GM19463 (cell line): ENCODE measurements around the gene B3GNT2.

ENCODE experiments used
- ATAC-seq: cut with Tn5 transposase; IDR thresholded peaks from one replicate; pipeline ENCODE4 v1.9.1; 2021; ENCODE audit warnings: mild to moderate bottlenecking, moderate library complexity; ENCODE audit not compliant: unreplicated experiment

Gene B3GNT2

DNA sequence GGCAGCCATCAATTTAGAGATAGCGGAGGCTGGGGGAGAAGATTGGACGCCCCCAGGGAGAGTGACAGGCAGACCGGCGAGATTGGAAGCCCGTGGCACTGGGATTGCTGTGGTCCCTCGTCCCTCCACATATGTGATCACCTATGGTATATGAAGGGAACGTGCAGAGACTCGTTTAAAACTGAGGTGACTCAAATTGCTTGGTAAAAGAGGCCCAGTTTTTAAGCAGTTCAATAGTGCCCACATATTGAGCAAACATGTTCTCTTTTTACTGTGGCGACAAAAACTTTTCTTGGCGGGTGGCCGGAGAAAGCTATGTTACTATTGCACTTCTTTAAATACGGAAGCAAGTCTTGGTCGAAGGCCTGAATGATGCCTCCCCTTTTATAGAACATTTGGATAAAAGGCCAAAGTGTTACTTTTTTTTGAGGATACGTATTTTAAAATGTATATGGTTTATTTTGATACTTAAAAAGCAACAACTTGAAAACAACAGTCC, 9.1 kb downstream of the B3GNT2 start:
- ATAC-seq, result no peak

DNA sequence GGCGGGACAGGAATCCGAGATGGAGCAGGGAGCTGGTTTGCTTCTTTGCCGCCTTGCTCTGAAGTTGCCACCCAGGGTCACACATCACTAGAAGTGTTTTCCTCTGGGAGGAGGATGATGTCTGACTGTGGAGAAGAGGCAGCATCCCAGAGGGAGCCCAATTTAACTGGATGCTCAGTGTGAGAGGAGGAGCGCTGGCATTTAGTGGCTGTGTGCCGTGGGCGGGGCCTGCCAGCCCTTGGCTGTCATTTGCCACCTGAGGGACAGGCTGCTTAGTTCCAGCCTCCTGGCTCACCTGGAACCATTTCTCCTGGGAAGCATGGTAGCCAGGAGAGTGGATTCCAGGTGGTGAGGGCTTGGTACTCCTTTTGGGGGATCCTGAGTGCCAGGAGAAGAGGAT, 9.6 kb downstream of the B3GNT2 start:
- no peak for ATAC-seq

DNA sequence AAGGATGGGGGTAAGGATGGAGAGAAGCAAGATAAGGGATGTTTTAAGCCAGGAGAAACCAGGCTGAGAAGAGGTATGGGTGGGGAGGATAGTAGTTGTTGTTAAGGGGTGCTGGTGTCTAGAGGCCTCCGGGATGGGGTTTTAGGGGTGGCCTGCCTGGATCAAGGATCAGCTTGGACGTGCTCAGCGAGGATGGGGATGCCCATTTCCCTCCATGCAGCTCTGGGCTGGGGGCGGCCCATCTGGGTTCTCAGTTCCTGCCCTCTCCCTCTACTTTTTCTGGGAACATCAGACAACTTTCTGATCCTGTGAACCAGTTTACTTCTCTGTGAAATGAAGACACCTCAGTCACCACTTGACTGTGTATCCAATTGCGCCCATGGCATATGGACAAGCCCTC, 10.1 kb downstream of the B3GNT2 start:
- ATAC-seq, result no peak

DNA sequence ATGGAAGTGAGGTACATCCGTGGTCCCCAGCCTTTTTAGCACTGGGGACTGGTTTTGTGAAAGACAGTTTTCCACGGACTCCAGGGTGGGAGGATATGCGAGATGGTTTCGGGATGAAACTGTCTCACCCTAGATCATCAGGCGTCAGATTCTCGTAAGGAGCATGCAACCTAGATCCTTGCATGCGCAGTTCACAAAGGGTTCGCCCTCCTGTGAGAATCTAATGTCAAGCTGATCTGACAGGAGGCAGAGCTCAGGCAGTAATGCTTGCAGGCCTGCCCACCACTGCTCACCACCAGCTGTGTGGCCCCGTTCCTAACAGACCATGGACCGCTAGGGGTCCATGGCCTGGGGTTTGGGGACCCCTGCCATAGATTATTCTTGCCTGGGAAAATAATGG, 11.6 kb downstream of the B3GNT2 start:
- no peak for ATAC-seq

DNA sequence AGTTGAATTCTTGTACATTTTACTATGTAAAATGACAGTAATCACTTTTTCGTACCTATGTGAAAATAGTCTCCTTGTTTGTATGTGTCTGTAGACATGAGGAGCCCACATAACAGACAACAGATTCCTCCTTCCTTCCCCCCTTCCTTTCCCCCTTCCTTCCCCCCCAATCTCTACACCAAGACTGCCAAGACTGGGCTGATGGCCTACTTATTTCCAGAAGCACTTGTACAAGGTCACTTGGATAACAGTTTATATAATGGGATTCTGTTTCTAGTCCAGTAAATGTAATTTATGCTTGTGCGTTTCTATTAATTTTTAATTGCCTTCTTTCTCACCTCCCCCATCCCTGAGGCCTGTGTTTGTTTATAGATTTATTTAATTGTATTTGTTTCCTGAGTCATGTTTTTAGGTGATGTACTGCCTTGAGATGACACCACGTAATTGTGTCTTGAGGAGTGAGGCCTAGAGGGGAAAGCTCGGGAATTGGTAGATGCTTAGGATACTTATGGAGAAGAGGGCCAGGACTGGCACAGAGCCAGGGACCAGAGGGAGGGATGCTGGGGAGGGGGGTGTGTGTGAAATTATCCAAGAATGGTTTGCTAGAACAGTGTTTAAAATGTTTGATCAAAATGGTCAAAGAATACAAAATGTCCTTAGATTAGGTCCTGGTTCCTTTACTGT, 12.3 kb downstream of the B3GNT2 start:
- ATAC-seq, result no peak

DNA sequence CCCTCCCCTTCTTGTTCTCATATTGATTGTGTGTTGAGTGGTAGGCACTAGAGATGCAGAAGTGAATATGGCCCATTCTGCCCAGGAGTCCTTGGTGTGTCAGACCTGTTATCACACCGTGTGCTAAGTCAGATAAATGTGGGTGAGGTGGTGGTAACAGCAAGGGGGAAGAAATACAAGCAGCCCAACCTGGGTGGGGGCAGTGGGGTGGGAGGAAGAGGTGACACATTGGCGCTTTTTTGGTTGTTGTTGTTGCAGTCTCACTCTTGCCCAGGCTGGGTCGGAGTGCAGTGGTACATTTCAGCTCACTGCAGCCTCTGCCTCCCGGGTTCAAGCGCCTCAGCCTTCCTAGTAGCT, 12.8 kb downstream of the B3GNT2 start:
- no peak for ATAC-seq

DNA sequence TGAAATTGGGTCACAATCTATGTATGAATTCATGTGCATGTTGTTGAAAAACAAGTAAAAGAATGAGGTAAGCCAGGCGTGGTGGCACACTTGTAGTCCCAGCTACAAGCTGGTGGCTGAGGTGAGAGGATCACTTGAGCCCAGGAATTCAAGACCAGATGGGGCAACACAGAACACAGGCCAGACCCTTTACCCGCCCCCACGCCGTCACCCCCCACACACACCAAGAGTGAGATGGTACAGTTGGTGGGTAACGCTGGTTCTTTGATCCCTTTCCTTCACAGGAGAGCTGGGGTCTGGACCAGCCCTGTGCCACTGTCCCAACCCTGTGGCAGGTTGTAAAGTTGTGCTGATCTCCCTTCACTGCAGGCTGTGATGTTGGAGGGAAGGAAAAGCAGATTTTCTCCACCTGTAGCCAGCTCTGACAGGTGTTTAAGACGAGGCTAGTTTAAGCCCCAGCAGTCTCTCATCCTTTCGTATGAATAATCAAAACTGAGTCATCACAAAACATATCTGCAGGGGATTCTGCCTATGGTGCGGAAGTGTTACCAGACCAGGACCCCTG, 13.6 kb downstream of the B3GNT2 start:
- ATAC-seq, result no peak

DNA sequence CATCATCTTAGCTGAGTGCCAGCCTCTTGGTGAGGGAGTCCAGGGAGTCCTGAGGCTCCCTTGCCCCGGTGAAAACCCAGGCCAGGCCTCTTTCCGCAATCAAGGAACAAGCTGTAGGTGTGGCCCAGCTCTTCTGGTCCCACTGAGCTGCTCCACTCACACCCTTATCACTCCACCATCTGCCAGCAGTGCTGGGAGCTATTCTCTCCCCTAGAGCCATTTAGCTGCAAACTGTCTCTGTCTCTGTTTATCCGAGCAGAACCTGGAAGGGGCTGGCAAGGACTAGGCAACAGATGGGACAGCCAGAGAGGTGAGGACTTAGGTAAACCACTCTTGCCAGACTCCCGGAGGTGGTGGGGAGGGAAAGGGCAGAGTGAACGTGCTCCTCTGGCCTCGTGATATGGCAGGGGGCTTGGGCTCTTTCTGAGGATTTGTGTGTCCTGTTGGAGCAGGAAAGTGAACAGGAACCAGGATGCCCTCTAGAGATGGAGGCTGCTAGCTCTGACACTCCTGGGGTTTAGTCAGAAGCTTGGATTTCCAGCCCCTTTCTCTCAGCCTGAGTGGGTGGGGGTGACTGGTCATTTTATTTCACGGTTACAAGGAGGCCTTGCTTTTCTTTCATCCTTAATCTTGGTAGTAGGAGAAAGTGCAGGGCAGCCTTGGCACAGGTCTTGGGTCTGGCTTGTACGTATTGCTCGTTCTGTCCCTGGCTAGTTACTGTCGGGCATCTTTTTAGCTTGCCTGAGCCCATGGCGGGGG, 19.6 kb downstream of the B3GNT2 start:
- ATAC-seq, result no peak

DNA sequence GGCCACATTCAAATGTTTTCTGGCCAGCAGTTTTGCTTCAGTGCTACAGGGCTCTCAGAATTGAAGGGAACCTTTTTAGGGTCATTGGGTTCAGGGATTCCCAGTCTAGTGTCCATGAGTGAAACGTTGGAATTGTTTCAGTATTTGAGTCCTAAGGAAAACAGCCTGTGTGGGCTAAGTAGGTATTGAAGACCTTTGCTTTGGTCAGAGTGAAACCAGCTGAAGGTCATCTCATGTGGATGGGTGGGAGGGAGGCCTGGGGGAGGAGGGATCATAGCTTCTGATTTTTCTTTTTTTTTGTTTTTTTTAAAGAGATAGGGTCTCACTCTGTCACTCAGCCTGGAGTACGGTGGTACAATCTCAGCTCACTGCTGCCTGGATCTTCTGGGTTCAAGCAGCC, 20.2 kb downstream of the B3GNT2 start:
- ATAC-seq, result no peak

DNA sequence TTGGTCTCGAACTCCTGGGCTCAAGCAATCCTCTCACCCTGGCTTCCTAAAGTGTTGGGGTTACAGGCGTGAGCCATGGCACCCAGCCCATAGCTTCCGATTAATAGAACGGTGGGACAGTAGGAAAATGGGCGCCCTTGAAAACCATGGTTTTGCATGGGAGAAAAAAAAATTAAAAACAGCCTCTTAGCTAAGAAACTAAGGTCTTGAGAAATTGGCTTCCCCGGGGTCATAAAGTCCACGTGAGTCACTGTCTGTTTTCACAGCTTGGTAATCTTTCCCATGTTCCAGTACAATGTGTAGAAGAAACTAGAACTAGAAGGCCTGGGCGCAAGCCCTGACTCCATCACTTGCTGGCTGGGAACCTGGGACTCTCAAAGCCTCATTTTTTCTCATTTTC, 20.7 kb downstream of the B3GNT2 start:
- no peak for ATAC-seq

DNA sequence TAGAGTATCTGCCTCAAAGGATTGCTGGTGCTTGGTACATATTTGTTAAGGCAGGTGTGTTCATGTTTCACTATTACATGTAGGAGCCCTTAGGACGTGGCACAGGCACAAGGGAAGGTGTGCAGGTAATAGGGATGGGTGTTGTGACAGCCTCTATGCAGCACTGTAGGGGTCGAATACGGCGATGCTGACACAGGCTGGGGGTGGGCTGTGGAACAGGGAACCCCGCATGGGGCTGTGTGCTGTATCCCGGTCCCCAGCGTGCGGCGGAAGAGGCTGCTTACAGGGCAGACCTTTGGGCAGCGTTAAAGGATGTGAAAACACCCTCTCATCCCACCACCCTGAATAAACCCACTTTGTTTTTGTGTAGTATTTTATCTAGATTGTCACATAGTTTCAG, 21.5 kb downstream of the B3GNT2 start:
- no peak for ATAC-seq

DNA sequence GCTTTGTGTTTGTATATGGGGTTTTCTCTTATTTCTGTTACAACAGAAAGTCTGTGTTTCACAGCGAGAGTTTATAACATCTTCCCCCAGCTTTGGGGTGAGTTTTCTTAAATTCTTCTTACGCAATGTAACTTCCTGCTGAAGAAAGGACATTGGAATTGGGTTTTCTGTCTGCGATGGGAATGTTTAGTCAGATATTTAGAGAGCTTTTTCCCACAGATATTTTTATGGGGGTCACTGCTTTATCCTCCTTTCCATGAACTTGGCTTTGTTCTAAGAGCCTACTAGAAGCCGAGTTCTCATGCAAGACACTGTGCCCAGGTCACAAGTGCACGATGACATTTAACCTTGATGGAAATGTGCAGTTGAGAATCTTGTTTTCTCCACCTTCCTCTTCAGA, 22.1 kb downstream of the B3GNT2 start:
- no peak for ATAC-seq

DNA sequence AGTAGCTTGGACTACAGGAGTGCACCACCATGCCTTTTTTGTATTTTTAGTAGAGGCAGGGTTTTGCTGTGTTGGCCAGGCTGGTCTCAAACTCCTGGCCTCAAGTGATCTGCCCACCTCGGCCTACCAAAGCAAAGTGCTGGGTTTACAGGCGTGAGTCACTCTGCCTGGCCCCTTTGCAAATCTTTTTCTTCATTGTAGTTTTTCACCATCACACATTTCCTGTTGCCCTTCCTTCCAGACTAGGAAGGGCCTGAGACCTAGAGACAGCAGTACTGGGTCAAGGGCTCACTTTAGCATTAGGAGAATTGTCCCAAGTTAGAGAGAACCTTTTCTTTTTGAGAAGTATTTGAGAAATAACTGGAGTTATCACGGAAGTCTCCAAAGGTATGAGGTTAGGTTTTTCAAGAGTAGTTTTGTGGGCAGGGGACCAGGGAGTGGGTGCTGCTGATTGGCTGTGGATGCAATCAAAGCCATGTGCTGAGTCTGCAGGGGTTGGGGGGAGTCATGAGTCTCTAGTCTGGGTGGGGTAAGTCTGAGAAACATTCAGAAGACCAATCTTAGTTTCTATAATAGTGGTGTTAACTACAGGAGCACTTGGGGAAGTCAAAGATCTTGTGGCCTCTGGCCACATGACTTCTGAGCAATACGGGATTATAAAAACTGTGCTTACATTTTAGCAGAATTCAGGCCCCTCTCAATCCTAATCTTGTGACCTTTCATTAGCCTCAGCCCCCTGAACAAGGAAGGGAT, 23.7 kb downstream of the B3GNT2 start:
- no peak for ATAC-seq

DNA sequence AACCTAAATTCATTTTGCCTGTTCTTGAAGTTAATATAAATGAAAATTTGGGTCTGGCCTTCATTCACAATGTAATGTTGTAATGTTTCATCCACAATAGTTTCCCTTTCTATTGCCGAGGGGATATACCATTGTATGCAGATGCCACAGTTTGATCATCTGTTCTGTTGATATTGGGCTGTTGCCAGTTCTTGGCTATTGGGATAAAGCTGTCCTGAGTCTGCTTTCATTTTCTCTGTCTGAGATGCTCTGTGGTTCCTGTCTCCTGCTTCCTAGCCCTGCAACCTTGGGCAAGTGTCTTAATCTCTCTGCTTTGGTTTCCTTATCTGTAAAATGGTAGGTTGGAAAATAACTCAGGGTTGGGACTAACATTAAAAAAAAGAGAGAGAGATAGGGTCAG, 25.2 kb downstream of the B3GNT2 start:
- no peak for ATAC-seq

DNA sequence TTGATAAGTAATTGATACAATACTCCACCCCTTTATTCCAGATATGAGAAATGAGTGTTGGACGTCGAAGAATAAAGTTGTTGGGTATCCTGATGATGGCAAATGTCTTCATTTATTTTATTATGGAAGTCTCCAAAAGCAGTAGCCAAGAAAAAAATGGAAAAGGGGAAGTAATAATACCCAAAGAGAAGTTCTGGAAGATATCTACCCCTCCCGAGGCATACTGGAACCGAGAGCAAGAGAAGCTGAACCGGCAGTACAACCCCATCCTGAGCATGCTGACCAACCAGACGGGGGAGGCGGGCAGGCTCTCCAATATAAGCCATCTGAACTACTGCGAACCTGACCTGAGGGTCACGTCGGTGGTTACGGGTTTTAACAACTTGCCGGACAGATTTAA, 26.3 kb downstream of the B3GNT2 start:
- no peak for ATAC-seq

DNA sequence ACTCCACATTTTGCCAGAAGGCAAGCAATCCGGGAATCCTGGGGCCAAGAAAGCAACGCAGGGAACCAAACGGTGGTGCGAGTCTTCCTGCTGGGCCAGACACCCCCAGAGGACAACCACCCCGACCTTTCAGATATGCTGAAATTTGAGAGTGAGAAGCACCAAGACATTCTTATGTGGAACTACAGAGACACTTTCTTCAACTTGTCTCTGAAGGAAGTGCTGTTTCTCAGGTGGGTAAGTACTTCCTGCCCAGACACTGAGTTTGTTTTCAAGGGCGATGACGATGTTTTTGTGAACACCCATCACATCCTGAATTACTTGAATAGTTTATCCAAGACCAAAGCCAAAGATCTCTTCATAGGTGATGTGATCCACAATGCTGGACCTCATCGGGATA, 26.8 kb downstream of the B3GNT2 start:
- no peak for ATAC-seq

DNA sequence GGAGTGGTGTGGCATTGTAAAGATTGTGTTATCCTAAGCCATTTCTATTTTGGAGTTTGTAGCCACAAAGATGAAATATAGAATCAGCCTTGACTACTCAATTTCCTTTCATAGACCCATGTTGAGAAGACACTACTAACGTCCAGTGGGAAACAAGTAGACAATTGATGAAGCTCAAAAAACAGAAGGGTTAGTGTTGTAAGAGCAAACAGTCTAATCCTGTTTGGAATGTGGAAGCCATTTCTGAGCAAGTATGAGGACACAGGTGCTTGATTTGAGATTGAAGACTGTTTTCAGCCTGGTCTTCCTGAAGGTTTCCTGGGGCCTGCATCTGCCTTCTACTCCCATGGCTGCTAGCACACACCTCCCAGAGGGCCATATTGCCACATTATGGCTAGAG, 29.1 kb downstream of the B3GNT2 start:
- no peak for ATAC-seq

DNA sequence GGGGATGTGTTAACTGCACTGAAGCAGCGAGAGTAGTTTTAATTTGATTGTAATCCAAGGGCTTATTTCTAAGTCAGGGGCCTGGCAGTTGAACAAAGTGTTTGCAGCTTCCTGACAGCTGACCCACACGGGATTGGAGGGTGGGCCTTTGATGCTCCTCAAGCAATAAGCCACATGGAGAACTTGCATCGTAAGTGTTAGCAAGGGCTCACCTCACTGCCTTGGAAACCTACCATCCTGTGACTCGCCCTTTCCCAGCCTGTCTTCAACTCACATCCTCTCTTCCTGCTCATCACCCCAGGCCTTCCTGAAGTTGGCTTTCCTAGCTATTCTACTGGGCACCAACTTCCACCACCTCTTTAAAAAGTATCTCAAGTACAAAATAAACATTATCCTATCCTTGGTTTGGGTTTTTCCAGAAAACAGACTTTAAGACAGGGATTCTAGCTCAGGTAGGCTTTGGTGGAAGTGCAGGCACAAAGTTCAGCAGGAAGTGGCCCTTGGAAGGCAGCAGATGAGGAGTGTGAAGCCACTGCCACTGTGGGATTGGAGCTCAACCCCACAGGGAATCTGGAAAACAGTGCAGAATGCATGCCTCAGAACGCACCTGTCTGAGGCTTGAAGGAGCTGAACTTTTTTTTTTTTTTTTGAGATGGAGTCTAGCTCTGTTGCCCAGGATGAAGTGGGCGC, 31.6 kb downstream of the B3GNT2 start:
- ATAC-seq, result no peak

DNA sequence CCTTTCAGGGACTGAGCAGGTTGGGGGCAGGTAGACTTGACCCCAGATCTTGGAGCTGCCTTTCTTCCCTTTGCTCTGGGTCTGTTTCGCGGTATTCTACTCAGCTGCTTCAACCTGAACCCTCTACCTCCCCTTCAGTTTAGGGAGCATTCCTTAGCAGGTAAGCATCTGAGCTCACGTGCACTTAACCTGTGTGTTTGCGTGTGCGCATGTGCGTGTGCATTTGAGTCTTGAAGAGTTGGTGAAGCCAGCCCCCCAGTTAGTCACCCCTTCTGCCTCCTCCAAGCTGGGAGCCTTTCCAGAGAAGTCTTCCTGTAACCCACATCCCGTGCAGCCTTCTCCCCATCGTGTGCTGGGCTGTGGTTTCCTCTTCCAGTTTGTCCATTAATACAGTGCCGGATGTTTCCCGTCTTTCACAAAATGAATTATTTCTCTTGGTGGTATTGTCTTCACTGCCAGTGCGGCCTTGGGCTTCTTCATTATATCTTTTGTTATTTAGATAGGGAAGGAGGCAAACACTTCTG, 33.2 kb downstream of the B3GNT2 start:
- ATAC-seq, result no peak

DNA sequence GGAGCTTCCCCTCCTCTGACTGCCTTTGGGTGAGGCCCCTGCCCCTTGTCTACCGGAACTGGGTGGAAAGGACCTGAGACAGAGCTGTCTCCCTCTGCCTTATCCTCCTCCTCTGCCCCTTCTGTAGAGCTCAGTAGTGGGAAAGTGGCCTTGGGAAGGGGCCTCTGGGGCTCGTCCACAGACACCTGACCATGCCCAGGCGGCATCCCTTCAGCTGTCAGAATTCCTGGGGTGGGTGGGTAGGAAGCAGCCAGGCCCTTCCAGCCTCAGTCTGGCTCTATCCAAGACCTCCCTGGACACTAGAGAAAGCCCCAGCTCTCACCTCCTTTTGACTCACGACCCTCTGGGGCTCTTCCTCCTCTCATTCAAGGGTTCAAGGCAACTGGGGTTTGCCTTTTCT, 35.6 kb downstream of the B3GNT2 start:
- no peak for ATAC-seq
